Hepatocyte (in vitro differentiated cells): ENCODE data around the gene GNPNAT1. TPM values are rescaled to one million over a fixed set of nuclear protein-coding genes. Genes with fewer than 3 reads are reported as not detected.

Experiments
- DNase-seq: peaks from one replicate; pipeline ENCODE4 v3.0.0-alpha.2; 2016; ENCODE audit warnings: low spot score
- H2AFZ ChIP-seq: fragments of 200-600 bp; sonication (generic); 2 replicates; pipeline ENCODE4 v1.6.0; 2016; ENCODE audit warnings: antibody characterized with exemption, mild to moderate bottlenecking
- H3K27ac ChIP-seq: fragments of 200-600 bp; sonication (generic); 2 replicates; pipeline ENCODE4 v1.5.1; 2016; ENCODE audit warnings: mild to moderate bottlenecking
- H3K27me3 ChIP-seq: fragments of 200-600 bp; sonication (generic); 2 replicates; pipeline ENCODE4 v1.6.1; 2016
- H3K36me3 ChIP-seq: fragments of 200-600 bp; sonication (generic); replicated peaks from 2 replicates; pipeline ENCODE4 v1.5.1; 2016; ENCODE audit warnings: low read depth; ENCODE audit not compliant: insufficient read depth
- H3K4me1 ChIP-seq: fragments of 200-600 bp; sonication (generic); 2 replicates; pipeline ENCODE4 v1.5.1; 2016; ENCODE audit warnings: mild to moderate bottlenecking, moderate library complexity; ENCODE audit not compliant: insufficient read depth
- H3K4me2 ChIP-seq: fragments of 200-600 bp; sonication (generic); 2 replicates; pipeline ENCODE4 v1.6.0; 2016
- H3K4me3 ChIP-seq: fragments of 200-600 bp; sonication (generic); 2 replicates; pipeline ENCODE4 v1.5.1; 2016; ENCODE audit warnings: mild to moderate bottlenecking
- H3K79me2 ChIP-seq: fragments of 200-600 bp; sonication (generic); 2 replicates; pipeline ENCODE4 v1.6.0; 2017; ENCODE audit warnings: mild to moderate bottlenecking
- H3K9me2 ChIP-seq: fragments of 200-600 bp; sonication (generic); replicated peaks from 2 replicates; pipeline ENCODE4 v1.6.0; 2017; ENCODE audit warnings: mild to moderate bottlenecking; ENCODE audit not compliant: insufficient read depth
- H3K9me3 ChIP-seq: fragments of 200-600 bp; sonication (generic); 2 replicates; pipeline ENCODE4 v1.5.1; 2016; ENCODE audit warnings: low read depth, mild to moderate bottlenecking
- H4K20me1 ChIP-seq: fragments of 200-600 bp; sonication (generic); 2 replicates; pipeline ENCODE4 v1.6.0; 2016; ENCODE audit warnings: mild to moderate bottlenecking; ENCODE audit not compliant: insufficient read depth, poor library complexity, severe bottlenecking
- CTCF ChIP-seq: fragments of 200-600 bp; sonication (generic); IDR thresholded peaks from 2 replicates; pipeline ENCODE4 v1.5.1; 2016; ENCODE audit warnings: antibody characterized with exemption, mild to moderate bottlenecking; ENCODE audit not compliant: poor library complexity
- EZH2 ChIP-seq: fragments of 200-600 bp; sonication (generic); IDR thresholded peaks from 2 replicates; pipeline ENCODE4 v1.6.1; 2016; ENCODE audit warnings: antibody characterized with exemption, mild to moderate bottlenecking, borderline replicate concordance
- EZH2phosphoT487 ChIP-seq: fragments of 200-600 bp; sonication (generic); IDR thresholded peaks from one replicate; pipeline ENCODE4 v1.6.1; 2018; ENCODE audit warnings: antibody characterized with exemption, mild to moderate bottlenecking, low read depth, moderate library complexity; ENCODE audit not compliant: unreplicated experiment, severe bottlenecking
- WGBS: methylation state at CpG from one replicate; pipeline ENCODE4 v1.1.6; 2016; ENCODE audit warnings: low lambda C conversion rate; ENCODE audit errors: missing lambda C conversion rate; 5-methylcytosine and 5-hydroxymethylcytosine counted together
- polyA plus RNA-seq: library from polyadenylated mRNA; unstranded; fragments of >200 nt; fragmentation: Nextera tagmentation; extraction: Ambion mirVana; gene quantifications from 2 replicates; pipeline ENCODE4 v1.2.1, GENCODE V29; 2016
- total RNA-seq: library from RNA; depleted of rRNA; stranded (reverse); fragments of >200 nt; gene quantifications from 2 replicates; pipeline ENCODE4 v1.2.3, GENCODE V29; 2014

Gene GNPNAT1
- total and polyA plus RNA-seq, 2 experiments from 2014 or later = 22.6 to 24.5 TPM

- no peak for DNase-seq
- Histone ChIP-seq H3K27me3 (no peaks in the 10 kb centered on the region), H3K4me1 (no peaks in the 10 kb centered on the region), H3K9me2 (no peaks in the 10 kb centered on the region), H3K4me3 (no peak overlapping the region), H3K79me2 (peaks cover 95% of the 10 kb centered on the region), H3K9me3 (no peaks in the 10 kb centered on the region), H3K27ac (no peak overlapping the region), H3K4me2 (no peak overlapping the region), H2AFZ (no peak overlapping the region), H3K36me3 (no peaks in the 10 kb centered on the region), H4K20me1 (no peaks in the 10 kb centered on the region)
- TF ChIP-seq EZH2phosphoT487 (no peak), EZH2 (no peak), CTCF (no peak)
These were observed 53.0 kb downstream of the GNPNAT1 start for GRCh38 chr14:52738409-52738808.

- Histone ChIP-seq H3K4me2 (no peak overlapping the region), H3K79me2 (peaks cover 96% of the 10 kb centered on the region)
- DNase-seq = no peak
These were observed 55.4 kb downstream of the GNPNAT1 start for GRCh38 chr14:52735921-52736489.

GRCh38 chr14:52733824-52734223, 57.6 kb downstream of the GNPNAT1 start:
- H3K4me3 ChIP-seq = no peak overlapping the region
- no peaks in the 10 kb centered on the region for H3K36me3 ChIP-seq
- H3K27me3 ChIP-seq = no peaks in the 10 kb centered on the region
- no peak overlapping the region for H2AFZ ChIP-seq
- WGBS = 93% methylated on average over 9 of the region's 9 CpGs
- no peaks in the 10 kb centered on the region for H3K9me3 ChIP-seq
- no peak for TF ChIP-seq EZH2
- TF ChIP-seq CTCF = no peak
- TF ChIP-seq EZH2phosphoT487 = no peak
- H3K4me1 ChIP-seq = no peaks in the 10 kb centered on the region
- H3K79me2 ChIP-seq = peaks cover 82% of the 10 kb centered on the region
- no peak overlapping the region for H3K4me2 ChIP-seq
- H3K27ac ChIP-seq = no peak overlapping the region
- no peaks in the 10 kb centered on the region for H3K9me2 ChIP-seq
- no peaks in the 10 kb centered on the region for H4K20me1 ChIP-seq
- no peak for DNase-seq

More at GRCh38 chr14:52735921-52736489, 55.4 kb downstream of the GNPNAT1 start:
- H3K4me1 ChIP-seq = no peaks in the 10 kb centered on the region
- 45% methylated on average over 1 of the region's 1 CpG for WGBS
- TF ChIP-seq EZH2phosphoT487 = no peak
- no peak for TF ChIP-seq EZH2
- TF ChIP-seq CTCF = no peak
- no peaks in the 10 kb centered on the region for H3K9me2 ChIP-seq
- no peak overlapping the region for H2AFZ ChIP-seq
- H4K20me1 ChIP-seq = no peaks in the 10 kb centered on the region
- no peak overlapping the region for H3K27ac ChIP-seq
- no peaks in the 10 kb centered on the region for H3K36me3 ChIP-seq
- H3K4me3 ChIP-seq = no peak overlapping the region
- H3K9me3 ChIP-seq = no peaks in the 10 kb centered on the region
- H3K27me3 ChIP-seq = no peaks in the 10 kb centered on the region
